Measurements from ENCODE around the gene AGBL1. TPM values are rescaled to one million over a fixed set of nuclear protein-coding genes. Genes with fewer than 3 reads are reported as not detected.

The AGBL1 gene
- total RNA-seq, 6 experiments from 2014 or later, result not detected

DNA sequence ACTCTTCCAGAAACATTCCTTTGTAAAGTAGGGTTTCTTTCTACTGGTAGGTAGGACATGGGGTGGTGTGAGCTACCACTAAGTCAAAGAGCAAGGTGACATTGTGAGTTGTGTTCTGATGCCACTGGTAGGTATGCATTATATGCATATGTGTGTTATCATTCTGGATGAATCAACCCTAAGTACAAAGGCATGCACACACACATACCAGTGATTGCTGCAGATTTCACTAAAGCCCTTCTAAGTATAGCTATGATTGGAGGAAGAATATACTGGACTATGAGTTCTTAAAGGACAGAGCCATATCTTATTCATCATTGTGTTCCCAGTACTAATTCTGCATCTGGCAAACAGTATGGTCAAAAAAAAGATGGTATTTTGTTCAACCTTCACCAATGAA is 646.0 kb downstream of the AGBL1 start:
- H3K27me3 ChIP-seq, result no peaks in the 10 kb centered on the region
- intact Hi-C loops (cut with DNase I), result no loop called here
- no peak overlapping the region for H3K4me3 ChIP-seq
- no peaks in the 10 kb centered on the region for H3K4me1 ChIP-seq
- ATAC-seq (no peak), DNase-seq (no peak)
- H3K9me3 ChIP-seq, result no peaks in the 10 kb centered on the region
- TF ChIP-seq POLR2A (IDR thresholded peaks at IDR 0.05), result no peak
- TF ChIP-seq, protein P1, sequence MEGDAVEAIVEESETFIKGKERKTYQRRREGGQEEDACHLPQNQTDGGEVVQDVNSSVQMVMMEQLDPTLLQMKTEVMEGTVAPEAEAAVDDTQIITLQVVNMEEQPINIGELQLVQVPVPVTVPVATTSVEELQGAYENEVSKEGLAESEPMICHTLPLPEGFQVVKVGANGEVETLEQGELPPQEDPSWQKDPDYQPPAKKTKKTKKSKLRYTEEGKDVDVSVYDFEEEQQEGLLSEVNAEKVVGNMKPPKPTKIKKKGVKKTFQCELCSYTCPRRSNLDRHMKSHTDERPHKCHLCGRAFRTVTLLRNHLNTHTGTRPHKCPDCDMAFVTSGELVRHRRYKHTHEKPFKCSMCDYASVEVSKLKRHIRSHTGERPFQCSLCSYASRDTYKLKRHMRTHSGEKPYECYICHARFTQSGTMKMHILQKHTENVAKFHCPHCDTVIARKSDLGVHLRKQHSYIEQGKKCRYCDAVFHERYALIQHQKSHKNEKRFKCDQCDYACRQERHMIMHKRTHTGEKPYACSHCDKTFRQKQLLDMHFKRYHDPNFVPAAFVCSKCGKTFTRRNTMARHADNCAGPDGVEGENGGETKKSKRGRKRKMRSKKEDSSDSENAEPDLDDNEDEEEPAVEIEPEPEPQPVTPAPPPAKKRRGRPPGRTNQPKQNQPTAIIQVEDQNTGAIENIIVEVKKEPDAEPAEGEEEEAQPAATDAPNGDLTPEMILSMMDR (IDR thresholded peaks at IDR 0.05), result no peak
- no peaks in the 10 kb centered on the region for H3K36me3 ChIP-seq
- no peak overlapping the region for H3K27ac ChIP-seq

DNA sequence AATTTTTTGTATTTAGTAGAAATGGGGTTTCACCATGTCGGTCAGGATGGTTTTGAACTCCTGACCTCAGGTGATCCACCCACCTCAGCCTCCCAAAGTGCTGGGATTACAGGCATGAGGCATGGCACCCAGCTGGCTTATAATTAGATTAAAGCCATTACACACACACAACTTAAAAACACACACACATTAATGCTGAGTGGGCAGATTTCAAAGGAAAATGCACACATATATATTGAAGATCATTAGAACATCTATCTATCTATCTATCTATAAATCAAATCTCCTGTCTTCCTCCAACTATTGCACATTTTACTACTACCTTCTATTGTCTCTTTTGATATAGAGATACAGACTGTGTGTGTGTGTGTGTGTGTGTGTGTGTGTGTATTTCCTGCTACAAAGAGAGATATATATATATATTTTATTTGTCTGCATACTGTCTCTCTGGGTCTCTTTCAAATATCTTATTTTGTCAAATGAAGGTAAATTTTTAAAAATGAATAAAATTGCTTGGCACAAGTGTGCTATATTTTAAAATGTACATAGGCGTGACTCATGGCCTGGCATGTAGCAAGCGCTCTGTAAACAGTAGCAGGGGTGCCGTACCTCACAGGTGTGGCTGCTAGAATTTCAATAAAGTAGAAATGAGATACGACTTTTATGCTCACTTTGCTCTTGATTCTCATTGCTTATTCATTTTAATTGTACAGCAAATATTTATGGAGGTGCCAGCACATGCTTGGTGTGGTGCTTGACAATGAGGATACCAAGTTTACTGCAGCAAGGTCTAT is 655.8 kb downstream of the AGBL1 start:
- Histone ChIP-seq H3K36me3 (no peaks in the 10 kb centered on the region), H3K4me1 (no peaks in the 10 kb centered on the region), H3K9me3 (no peaks in the 10 kb centered on the region), H3K27me3 (no peaks in the 10 kb centered on the region), H3K4me3 (no peak overlapping the region), H3K27ac (no peak overlapping the region)
- DNase-seq (no peak), ATAC-seq (no peak)
- WGBS (ENCODE audit: insufficient coverage, low coverage, low lambda C conversion rate, missing lambda C conversion rate), result 57% methylated on average over 5 of the region's 5 CpGs
- TF ChIP-seq, protein P1 (IDR thresholded peaks at IDR 0.05), result no peak
- no peak for TF ChIP-seq POLR2A (IDR thresholded peaks at IDR 0.05)
- intact Hi-C loops (cut with DNase I), result no loop called here

DNA sequence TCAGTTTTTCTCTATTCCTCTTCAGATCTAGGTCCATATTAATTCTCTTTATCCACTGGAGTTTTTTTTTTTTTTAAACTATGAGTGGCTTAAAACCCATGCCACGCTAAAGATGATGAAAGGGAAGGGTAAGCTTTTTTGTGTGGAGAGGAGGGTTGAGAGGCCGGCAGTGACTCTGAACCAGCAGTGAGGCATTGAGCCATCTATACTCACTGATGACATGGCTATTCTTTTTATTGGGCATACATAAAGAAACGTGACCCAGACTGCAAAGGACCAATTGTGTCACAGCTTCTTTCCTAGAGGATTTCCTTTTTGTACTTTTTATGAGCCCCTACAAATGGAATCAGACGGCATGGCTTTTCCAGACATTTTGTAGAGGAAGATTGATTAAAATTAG is 662.2 kb downstream of the AGBL1 start:
- Histone ChIP-seq H3K4me1 (no peaks in the 10 kb centered on the region), H3K27ac (no peak overlapping the region), H3K27me3 (no peaks in the 10 kb centered on the region), H3K36me3 (no peaks in the 10 kb centered on the region), H3K9me3 (no peaks in the 10 kb centered on the region), H3K4me3 (no peak overlapping the region)
- ATAC-seq (no peak), DNase-seq (no peak)
- TF ChIP-seq, protein P1 (IDR thresholded peaks at IDR 0.05), result no peak
- TF ChIP-seq POLR2A (IDR thresholded peaks at IDR 0.05), result no peak
- WGBS (ENCODE audit: insufficient coverage, low coverage, low lambda C conversion rate, missing lambda C conversion rate), result 39% methylated on average over 4 of the region's 4 CpGs
- intact Hi-C loops (cut with DNase I), result no loop called here

DNA sequence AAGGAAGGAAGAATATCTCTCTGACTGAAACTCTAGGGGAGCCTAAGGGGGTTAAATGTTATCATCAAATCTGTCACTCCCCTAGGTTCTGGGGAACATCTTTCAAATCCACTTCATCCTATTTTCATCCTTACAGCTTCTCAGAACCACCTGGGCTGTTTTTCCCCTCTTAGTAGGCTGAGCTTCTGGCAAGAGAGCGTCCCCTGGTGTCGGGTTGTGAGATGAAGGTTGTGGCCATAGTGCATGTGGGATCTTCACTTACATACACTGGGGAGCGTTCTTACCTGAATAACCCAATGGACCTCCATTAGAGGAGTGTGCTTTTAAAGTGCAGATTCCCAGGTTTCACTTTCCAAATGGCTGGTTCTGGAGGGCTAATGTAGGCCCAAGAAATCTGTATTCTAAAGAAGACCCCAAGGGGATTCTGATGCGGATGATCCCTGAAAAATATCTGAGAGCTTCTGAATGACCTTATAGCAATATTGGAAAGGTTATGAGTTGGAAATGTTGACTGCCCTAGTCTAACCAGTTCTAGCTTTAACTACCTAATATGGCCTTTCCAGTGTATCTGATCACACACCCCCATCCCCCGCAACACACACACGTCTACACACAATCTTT is 663.7 kb downstream of the AGBL1 start:
- WGBS (ENCODE audit: insufficient coverage, low coverage, low lambda C conversion rate, missing lambda C conversion rate), result 39% methylated on average over 6 of the region's 6 CpGs
- intact Hi-C loops (cut with DNase I), result no loop called here

More for the DNA sequence above, 663.7 kb downstream of the AGBL1 start:
- Histone ChIP-seq H3K36me3 (no peaks in the 10 kb centered on the region), H3K4me3 (no peak overlapping the region), H3K27ac (no peak overlapping the region), H3K4me1 (no peaks in the 10 kb centered on the region), H3K27me3 (no peaks in the 10 kb centered on the region), H3K9me3 (no peaks in the 10 kb centered on the region)
- peak in 2 of 4 donors; percentile 32 to 34 for ATAC-seq
- peak in 1 of 3 donors; percentile 21 for DNase-seq
- no peak for TF ChIP-seq POLR2A (IDR thresholded peaks at IDR 0.05)
- TF ChIP-seq, protein P1 (IDR thresholded peaks at IDR 0.05), result peak; percentile 22 to 41 (median 32)

Measured in right lobe of liver (tissue), 6 donors.